Activated gamma-delta T cell treated with anti-CD3 and anti-CD28 coated beads, Interleukin-2, amount 50 U/mL, for 16 hours (primary cell): ENCODE data around the gene WDFY2.

Experiments
- DNase-seq: peaks from one replicate; pipeline ENCODE4 v3.0.0-alpha.2; 2020; ENCODE audit warnings: low read depth

The WDFY2 gene

DNA sequence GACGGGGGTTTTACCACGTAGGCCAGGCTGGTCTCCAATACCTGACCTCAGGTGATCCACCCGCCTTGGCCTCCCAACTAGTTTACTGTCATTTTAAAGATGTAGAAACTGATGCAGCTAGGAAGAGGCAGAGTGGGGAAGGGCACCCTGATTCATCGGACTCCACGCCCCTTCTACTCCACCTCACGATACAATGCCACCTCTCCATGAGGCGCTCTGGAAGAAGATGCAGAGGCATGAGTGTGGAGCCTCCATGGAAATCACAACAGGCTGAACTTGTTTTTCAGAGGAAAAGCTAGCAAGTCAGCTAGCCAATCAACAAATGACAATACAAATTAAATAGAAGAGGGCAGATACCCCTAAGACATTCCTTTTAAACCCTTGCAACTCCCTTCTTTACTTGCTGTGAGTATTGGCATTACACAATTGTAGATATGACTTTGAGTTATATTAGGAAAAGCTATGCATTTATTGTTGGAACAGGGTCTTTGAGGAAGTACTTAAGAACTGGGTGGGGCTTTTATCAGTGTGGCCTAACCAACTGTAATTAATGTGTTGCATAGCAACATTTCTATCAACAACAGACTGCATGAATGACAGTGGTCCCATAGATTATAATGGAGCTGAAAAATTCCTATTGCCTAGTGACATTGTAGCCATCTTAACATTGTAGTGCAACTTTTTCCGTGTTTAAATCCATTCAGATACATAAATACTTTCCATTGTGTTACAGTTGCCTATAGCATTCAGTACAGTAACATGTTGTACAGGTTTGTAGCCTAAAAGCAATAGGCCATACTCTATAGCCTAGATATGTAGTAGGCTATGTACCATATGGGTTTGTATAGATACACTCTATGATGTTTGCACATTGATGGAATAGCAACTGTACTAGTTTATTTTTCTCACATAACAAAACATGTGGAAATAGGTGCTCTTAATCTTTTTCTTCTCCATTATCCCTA, 17.6 kb downstream of the WDFY2 start:
- DNase-seq = no peak

DNA sequence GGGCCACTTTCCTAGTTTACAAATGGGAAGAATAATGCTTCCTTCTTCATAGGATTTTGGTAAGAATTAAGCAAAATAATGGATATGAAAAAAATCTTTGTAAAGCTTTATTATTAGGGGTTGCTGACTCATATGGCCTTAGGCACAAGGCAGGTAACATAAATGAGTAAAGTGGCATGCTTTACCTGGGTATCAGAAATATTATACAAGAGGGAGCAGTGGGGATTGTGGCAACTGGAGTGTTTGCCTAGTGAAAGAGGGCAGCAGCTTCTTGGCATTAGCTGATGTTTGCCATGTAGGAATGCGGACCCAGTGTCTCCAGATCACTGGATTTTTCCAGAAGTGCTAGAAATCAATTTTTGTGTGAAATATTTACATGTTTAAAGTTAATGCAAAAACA, 19.5 kb downstream of the WDFY2 start:
- DNase-seq = no peak

DNA sequence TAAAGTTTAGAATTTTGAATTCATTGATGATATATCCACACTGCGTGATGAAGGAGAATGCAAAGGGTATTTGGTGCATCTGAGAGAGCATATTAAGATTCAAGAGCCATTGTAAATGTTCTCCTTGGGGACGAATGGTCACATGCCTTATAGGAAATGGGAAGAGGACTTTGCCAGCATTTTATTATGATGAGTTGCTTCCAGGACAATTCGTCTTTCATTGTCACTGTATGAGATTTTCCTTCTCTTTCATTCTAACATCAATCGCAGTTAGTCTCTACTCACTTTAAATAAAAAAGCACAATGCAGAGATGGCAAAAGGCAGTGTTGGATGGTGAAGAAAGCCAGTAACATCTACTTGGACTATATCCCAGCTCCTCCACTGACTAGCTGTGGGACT, 21.4 kb downstream of the WDFY2 start:
- DNase-seq = no peak

DNA sequence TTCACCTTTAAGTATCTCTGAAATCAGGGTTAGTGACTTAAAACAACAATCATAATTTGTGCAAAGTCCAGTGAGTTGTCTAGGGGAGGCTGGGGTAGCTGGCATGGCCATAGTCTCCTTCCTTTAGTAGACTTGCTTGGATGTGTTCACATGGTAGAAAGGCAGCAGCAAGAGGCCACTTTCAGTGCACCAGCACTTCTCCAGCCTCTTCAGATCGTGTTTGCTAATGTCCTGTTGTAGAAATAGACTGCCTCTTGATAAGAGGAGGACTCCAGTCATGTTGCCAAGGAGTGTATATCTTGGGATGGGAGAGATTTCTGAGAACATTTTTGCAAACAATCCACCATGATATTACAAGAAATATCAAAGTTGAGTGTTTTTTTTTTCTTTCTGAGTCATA, 22.9 kb downstream of the WDFY2 start:
- DNase-seq = no peak

DNA sequence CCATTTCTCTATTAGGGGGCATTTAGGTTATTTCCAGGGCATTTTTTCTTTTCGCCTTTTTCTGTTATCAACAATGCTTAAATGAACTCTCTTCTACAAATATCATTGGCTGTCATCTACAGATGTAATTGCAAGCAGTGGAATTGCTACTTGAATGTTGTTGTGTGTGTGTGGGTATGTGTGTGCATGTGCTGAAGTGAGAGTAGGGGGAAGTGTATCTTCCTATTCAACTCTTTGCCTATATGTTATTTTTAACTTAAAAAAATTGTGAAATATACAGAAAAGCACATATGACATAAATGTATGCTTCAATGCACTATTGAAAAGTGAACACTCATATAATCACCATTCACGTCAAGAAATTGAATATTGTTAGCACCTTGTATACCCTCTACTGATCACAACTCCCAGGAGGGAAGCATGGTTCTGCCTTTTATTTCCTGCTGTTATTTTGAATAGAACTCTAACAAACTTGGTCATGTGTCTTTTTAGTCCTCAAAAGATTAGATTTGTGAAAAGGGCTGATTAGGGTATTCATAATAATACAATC, 24.7 kb downstream of the WDFY2 start:
- no peak for DNase-seq

DNA sequence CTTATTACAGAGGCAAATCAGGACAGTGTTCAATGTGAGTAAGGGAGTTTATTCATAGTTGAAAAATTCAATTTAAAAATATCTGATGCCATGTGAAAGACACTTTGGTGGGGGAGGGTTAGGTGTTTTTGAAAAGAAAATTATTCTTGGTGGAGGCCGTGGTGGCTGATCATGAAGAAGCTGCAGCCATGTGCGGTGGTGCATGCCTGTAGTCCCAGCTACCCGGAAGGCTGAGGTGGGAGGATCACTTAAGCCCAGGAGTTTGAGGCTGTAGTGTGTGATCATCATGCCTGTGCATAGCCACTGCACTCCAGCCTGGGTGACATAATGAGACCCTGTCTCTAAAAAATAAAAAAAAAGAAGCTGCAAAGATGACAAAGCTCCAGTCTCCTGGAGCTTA, 28.6 kb downstream of the WDFY2 start:
- DNase-seq = no peak

DNA sequence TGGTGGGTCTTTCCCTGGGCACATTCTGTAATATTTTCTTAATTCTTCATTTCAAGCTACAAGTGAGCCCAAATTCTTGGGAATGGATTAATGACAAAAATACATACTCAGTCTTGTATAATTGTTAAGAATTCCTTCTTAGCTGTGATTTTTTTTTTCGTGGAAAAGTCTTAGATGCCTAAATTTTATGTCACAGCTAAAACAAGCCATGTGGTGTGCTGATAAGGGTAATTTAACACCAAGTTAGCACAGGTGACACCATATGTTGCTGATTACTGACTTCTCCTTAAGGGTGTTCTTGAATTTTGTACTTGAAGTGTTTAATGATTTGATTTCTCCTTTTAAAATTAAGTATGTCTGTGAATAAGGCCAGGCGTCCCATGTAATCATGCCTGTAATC, 29.3 kb downstream of the WDFY2 start:
- no peak for DNase-seq

DNA sequence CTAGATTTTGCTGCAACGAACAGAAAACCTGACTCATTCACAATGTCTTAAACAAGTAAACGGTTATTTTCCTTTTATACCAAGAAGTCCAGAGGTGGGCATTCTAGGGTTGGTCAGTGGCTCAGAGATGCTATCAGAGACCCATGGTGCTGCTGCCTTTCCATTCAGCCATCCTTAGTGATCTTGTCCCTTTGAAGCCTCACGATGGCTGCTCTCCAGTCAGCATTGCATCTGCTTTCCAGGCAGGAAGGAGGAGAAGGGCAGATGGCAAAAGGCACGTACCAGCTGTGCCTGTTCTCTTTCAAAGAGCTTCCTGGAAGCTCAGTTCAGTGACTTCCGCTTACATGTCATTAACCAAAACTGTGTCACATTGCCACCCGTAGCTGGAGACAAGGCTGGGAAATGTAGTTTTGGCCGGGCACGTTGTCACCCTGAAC, 30.1 kb downstream of the WDFY2 start:
- DNase-seq = peak; percentile 1

DNA sequence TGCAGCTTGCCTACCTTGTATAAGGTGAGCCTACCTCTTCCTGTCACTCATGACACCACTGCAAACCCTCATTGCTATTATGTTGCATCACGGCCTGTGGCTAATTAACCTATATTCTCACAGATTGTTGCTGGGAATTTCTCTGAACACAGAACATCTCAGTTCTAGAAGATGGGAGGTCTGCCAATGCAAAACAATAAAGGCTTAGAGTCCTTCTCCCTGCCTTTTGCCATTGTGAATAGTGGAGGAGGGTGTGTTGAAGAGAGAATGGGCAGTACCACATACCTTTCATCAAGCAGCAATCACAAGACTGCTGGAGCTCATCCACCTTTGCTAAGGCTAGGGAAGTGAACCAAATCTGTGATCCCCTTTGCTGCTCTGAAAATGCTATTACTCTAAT, 34.4 kb downstream of the WDFY2 start:
- DNase-seq = no peak

DNA sequence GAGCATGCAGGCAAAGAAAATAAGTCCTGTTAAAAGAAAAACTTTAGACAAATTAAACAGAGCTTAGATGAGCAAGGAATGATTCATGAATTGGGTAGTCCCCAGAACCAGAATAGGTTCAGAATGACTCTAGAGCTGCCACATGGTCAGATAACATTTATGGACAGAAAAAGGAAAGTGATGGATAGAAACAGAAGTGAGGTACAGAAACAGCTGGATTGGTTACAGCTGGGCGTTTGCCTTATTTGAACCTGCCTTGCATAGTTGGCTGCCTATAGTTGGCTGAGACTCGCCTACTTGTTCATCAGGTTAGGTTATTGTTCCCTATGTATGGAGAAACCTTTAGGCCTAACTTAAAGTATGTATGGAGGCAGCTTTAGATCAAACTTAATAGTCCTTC, 35.4 kb downstream of the WDFY2 start:
- no peak for DNase-seq

DNA sequence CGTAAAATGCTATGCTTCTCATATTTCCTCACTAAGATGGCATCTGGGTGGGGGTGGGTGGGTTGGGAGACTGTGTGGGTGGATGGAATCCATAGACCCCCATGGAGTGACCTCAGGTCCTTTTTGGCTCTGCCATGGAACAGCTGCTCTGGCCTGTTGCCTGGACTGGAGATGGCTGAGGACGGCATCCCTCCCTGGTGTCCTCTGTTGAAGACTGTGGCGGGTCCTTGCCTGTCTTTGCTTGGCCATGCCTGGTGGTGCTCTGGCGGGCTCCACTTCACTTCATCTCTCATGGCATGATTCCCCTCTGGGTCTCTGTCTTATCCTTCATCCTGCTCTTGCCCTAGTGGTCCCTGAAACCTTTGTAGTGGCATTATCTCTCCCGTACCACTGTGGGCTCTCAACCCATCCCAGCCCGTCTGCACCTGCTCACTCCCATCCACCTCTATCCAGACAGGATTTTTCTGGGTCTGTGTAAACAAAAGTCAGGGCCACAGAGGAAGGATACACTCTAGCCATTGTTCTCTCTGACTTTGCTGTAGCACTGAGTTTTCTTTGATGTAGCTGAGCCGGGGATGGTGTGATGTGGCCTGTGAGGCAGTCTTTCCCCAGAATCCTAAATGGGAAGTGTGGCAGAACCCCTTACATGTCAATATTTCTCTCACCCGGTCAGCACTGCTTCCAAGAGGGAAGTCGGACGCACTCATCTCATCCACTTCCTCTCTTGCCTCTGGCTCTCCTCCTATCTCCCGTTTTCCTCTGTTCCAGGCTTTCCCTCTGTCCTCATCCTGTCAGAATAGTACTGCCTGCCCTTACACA, 36.1 kb downstream of the WDFY2 start:
- DNase-seq = no peak

DNA sequence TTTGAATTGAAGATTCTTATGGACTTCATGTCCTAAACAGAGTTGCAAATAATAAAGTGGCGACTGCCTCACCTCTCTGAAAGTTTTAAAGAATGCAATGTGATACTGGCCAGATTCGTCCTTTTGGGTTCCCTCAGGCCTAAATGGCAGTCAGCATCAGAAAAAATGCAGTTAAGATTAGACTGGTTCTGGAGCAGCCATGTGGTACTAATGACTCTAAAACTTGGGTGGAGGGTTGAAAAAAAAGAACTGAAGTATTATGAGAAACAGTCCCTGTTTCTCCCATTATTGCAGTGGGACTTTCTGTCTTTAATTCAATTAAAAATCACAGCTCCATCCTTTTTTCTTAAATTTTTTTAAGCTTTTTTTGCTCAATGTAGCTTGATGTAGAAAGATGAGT, 37.3 kb downstream of the WDFY2 start:
- DNase-seq = no peak

DNA sequence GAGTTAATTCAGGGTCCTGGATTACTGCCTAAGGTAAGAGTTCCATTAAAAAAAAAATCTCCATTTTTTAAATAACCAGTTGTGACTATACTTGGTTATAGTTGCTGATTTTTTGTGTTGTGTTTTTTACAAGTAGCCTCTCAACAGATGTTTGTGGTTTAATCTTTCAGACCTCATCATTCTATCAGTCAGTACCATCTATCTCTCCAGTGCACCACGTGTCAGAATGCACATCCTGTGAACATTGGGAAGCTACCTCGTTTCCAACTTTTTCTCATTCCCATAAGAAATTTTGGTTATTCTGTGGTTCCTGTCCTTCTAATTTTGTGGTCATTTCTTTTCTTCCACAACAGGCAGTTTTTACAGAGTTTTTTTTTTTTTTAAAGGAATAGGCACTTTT, 39.2 kb downstream of the WDFY2 start:
- DNase-seq = no peak

DNA sequence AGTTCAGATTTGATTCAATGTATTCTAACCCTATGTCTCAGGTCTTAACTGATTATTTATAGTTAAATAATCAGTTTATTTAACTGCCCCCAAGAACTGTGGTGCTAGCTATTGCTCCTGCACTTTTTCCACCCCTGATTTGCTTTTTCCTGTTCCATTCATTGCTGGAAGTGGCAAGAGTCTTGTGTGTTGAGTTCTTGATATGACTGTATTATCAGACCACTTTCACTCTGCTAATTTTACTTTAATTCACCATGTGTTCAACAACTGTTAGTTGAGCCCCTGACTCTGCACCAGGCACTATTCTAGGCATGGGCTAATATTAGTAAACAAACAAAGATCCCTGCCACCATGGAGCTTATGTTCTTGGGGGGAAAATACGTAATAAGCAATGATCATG, 39.9 kb downstream of the WDFY2 start:
- DNase-seq = no peak

DNA sequence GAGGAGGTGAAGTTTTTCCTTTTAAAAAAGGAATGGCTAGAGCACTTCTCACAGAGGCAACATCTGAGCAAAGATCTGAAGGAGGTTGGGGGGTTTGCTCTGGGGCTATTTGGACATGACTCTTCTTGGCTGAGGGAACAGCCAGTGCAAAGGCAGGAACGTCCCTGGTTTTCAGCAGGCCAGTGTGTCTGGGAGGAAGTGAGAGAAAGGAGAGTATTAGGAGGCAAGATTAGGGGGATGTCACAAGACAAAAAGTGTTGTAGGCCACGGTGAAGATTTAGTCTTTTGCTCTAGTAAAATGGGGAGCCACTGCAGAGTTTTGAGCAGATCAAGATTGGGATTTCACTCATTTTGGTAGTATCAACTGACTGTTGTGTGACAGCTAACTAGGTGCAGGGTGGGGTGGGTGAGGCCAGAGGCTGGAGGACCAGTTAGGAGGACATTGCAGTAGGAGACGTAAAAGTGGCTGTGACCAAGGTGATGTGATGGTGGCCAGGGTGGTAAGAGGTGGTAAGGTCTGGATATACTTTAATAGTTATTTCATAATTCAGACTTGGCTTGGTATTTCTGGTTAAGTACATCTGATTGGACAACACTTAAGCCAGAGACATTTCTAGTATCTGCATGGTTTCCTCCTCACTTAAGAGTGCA, 40.6 kb downstream of the WDFY2 start:
- no peak for DNase-seq

DNA sequence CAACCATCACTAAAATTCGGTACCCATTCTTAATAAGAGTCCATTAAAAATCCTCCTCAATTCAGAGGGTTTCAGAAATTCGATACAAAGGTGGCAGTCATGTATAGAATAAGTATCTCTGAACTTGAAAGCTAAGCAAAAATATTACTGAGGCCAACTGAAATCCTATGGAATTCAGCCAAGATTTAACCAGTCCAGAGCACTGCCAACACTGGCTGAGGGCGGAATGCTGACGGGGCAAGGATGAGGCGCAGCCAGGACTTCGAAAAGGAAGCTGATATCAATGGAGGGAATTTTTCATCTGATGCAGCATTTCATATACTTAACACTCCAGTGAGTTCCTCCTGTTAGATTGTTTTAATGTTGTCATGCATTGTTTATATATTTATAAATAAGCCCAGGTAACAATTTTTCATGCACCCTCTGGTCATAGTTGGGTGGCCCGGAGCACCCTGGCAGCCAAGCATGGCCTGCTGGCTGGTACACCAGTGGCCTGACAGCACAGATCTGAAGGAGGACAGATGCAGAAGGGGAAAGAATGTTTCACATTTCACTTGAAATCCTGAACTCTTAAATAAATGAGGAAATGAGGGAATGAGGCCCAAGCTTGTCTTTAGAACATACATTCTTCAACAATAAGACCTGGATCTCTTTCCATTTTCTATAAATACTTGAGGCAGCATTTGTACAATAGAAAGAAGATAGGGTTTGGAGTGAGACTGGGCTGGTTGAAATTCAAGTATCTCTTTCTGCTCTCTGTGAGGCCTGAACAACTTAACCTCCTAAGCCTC, 41.5 kb downstream of the WDFY2 start:
- no peak for DNase-seq

DNA sequence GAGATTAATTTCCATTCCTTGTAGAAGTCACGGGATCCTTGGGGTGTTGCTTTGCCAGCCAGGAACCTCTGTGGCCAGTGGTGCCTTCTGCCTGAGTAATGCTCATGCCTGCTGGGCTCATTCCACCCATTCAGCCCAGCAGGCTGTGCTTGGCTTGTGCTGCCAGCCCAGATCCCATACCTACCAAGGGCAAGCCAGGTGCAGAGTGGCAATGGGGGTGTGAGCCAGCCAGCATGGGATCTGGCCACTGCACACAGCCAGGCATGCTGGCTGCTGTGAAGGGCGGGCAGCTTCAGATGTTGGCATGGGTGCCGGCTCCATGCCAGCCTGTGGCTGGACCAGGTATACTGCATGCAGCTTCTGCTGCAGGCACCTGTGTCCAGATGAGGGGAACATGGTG, 42.5 kb downstream of the WDFY2 start:
- DNase-seq = no peak

DNA sequence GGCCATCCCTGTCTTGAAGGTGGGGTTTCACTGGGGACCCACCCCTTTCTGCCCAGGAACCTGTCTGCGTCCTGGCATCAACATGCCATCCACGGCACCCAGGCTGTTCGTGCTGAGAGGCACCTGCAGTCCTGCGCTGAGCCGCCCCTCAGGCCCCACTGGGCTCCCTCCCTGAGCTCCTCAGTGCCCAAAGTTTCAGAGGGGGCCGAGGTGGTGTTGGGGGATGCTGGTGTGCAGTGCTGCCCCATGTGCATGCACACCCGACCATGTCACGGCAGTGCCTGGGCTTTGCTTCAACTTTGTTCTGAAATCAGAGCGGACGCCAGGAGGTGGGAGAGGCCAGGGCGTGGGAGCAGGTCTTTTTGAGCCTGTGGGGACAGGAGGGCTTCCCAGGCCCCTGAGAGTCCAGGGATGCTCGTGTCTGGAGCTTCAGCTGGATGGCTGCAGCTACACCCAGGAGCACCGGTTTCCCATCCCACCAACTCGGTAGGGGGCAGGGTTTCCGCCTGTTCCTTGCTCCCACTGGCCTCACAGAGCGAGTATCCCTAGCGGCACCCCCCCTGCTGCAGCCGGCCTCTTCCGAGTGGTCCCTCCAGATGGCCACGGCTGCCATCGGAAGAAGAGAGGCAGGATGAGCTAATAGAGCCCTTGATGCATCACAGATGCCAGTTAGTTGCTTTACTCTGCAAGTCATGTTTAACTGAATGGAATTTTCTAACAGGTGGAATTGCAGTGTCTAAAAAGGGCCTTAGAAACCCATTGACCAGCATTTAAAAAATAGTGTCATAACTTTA, 44.0 kb downstream of the WDFY2 start:
- no peak for DNase-seq

DNA sequence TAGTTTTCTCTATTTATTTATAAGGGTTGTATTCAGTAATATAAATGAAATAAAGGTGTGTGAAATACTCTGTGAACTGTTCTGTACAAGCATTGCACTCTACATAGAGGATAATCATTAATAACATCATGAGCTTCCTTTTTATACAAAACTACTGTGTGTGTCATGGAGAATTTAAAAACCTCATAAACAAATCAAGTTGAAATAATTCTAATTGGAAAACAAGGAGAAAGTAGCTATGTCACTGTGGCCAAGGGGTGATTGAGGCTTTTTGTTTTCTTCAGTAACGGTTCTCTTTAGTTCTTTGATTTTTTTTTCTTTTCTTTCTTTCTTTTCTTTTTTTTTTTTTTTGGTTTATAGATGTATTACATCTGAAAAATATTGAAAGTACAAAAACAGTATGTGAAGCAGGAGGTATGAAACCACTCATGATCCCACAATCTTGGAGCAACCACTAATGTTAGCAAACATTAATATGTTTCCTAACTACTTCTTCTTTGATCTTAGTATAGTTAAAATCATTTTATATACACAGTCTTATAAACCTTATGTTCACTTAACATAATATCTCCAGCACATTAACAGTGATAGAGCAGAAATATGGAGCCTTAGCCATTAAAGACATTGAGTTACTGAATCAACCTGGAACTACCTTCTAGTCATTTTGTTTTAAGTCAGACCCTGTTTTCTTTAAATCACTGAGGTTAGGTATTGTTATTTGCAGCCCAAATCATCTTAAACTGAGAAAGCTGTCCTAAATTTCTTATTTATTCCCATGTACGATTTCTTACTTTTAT, 45.4 kb downstream of the WDFY2 start:
- DNase-seq = no peak

DNA sequence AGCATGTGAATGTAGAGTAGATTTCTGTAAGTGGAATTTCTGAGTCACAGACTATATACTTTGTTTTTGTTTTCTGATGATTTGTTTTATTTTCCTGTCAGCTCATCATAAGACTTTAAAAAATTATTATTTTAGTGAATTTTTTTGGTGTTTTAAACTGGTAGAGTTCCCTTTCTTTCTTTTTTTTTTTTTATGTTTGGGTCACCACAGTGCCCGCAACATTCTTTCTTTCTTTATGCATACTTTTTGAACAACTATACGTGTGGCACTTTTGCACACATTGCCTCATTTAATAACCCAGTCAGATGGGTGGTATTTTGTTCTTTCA, 46.0 kb downstream of the WDFY2 start:
- DNase-seq = no peak
